ENCODE data around the gene BRME1.

The BRME1 gene

DNA sequence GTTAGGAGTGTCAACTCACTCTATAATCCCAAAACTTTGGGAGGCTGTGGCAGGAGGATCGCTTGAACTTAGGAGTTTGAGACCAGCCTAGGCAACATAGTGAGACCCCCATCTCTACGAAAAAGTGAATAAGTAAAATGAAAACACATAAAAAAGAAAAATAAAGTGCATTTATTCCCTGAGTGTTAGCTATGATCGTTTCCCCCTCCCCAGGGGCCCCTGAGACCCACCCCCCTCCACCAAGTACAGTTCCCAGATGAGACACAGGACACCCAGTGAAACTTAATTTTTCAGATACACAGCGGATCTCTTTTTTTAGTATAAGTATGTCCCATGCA is 57.6 kb downstream of the BRME1 start:
- DNase-seq, result no peak

GRCh38 chr19:13847407-13848339 is 58.2 kb downstream of the BRME1 start:
- DNase-seq, result peak in 55 of 58 donors; percentile 21 to 87 (median 64)

DNA sequence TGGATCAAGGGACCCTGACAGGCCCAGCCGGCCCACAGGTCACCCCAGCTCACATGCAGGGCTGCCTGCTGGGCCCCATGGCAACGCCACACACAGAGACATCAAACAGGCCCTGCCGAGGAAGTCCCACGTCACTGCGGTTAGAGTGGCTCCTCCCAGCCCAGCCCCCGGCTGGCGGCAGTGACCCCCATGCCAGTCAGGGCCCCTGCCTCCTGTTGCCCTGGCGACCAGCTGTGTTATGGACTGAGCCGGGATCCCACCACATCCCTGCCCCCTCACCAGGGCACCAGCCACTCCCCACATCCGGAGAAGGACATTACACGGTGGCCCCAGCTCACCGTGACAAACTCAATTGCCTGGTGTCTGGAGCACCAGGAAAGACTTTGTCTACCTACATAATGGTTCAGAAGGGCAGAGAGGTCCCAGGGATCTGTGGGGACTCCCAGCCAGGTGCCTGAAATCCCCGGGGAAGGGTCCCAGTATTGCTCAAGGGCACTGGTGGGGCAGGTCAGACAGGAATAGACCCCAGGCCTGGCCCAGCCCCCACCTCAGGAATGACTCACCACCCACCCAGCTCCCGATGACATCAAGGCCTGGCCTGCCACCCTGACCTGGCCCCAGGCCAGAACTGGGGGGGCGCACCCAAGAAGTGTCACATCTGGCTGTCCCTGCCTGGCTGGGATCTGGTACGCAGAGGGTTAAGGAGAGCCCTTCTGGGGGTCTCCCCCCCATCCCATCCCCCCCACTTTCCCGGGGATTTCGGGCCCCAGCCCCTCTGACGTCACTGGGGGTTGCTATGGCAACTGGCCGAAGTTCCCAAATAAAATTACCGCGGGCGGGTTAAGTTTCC is 59.1 kb downstream of the BRME1 start:
- peak in 50 of 58 donors; percentile 20 to 93 (median 62) for DNase-seq

- DNase-seq, result no peak
Observed at GRCh38 chr19:13844130-13844631, 61.7 kb downstream of the BRME1 start.

DNA sequence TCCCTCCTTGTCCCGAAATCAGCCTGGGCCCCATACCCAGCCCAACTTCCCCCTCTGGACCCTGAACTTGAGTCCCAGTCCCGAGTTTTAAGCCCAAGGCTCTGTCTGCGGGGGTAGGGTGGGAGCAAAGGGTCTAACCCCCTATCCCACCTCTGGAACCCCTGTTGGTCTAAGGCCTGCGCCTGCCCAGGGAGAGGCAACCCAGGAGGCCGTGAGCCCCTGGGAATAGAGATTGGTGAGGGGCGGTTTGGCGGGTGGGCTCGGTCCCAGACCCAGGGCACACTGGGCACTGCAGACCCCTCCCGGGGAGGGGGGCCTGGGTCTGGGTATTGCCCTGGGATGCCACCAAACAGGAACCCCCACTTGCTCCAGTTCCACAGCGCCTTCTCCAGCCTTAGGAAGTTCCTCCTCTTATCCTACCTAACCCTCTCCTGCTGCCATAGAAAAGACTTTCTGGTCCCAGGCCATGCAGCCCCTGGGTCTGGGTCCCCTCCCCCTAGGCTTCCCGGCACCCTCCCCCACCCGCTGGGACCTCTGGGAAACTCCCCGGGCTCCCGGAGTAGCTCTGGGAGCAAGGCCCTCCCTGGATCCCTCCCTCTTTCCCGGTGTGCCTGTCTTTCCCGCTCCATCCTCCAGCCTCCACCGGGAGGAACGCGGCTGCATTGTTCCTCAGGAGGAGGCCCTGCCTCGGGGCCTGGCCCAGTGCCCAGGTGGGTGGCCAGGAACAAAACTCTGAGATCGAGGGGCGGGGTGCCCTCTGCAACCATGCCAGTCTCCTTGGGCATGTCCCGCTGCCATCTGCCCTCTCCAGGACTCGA is 62.6 kb downstream of the BRME1 start:
- peak in 3 of 58 donors; percentile 12 to 35 (median 23) for DNase-seq

- peak in 40 of 58 donors; percentile 15 to 64 (median 40) for DNase-seq
Observed at GRCh38 chr19:13842291-13843103, 63.4 kb downstream of the BRME1 start.

- no peak for DNase-seq
Observed at GRCh38 chr19:13841962-13842290, 64.0 kb downstream of the BRME1 start.

DNA sequence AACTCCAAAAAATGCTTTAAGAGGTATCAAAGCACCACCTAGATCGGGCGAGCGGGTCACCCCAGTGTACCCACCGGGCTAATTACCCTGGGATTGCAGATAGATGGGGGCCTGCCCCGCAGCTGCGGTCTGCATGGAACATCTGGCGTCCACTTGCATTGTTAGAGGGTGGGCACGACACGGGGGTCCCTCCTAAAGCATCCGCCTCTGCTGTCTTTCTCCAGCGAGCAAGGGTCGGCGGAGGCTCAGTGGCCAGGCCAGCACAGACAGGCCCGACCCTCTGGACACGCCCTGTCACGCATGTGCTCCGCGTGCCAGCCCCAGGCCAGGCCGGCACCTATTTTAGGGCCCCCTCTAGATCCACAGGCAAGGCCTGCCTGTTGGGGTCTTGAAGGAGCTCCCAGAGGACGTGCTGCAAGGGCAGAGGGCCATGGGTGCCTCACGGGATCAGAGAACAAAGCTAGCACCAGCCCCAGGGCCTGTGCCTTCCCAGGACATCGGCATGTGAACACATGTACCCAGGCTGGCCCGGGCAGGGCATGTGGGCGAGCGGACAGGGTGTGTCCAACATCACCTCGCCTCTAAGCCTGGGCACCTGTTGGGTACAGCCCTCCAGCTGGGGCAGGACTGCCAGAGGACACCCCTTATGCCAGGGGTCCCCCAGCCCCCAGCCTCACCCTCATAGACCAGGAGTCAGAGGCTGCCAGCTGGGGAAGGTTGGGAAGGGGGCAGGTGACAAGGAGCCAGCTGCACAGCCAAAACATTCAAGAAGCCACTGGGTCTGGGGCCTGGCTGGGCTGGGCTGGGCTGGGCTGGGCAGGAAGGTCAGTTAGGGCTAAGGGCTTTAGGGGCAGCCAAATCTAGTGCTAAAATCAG is 64.6 kb downstream of the BRME1 start:
- DNase-seq, result peak in 2 of 58 donors; percentile 5 to 15

- no peak for DNase-seq
Observed at GRCh38 chr19:13840305-13841085, 65.4 kb downstream of the BRME1 start.

DNA sequence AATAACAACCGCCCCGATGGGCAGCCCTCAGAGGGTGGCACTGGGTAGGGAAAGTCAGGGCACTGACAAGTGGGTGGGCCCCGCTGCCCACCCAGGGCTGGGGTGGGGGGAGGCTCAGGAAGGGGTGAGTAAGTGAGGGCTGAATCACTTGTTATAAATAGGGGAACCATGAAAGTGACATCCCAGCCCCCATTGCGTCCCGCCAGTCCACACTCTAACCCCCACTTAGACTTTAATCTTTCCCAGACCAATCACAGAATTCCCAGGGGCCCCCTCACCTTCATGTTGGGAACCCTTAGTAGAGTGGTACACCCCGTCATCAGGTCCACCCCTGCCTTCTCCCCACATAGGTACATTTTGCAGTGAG is 66.0 kb downstream of the BRME1 start:
- no peak for DNase-seq

- peak in 43 of 58 donors; percentile 11 to 66 (median 32) for DNase-seq
Observed at GRCh38 chr19:13839130-13839937, 66.6 kb downstream of the BRME1 start.

DNA sequence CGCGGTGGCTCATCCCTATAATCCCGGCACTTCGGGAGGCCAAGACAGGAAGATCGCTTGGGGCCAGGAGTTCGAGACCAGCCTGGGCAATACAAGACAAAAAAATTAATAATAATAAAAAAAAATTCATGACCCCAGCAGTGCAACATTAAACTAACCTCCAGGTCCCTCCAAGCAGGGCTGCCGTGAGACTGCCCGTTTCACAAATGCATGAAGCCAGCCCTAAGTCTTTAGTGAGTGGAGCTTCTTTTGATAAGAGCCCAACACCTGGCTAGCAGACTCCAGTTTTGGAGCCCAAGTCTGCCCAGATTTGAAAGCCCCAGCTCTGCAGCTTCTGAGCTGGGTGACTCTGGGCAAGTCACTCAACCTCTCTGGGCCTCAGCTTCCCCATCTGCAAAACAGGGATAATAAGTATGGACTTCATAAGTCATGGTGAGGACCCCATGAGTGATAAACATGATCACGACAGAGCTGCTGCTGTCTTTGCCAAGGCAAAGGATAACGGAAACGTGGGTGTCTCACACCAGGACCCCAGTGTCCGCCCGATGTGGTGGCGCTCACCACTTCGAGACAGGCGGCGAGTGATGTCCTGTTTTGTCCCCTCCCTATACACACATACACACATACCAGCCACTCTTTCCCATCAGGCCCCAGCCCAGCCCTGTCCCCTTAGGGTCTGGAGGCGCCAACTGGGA is 67.3 kb downstream of the BRME1 start:
- no peak for DNase-seq

GRCh38 chr19:13835791-13836723 is 69.9 kb downstream of the BRME1 start:
- DNase-seq, result no peak

DNA sequence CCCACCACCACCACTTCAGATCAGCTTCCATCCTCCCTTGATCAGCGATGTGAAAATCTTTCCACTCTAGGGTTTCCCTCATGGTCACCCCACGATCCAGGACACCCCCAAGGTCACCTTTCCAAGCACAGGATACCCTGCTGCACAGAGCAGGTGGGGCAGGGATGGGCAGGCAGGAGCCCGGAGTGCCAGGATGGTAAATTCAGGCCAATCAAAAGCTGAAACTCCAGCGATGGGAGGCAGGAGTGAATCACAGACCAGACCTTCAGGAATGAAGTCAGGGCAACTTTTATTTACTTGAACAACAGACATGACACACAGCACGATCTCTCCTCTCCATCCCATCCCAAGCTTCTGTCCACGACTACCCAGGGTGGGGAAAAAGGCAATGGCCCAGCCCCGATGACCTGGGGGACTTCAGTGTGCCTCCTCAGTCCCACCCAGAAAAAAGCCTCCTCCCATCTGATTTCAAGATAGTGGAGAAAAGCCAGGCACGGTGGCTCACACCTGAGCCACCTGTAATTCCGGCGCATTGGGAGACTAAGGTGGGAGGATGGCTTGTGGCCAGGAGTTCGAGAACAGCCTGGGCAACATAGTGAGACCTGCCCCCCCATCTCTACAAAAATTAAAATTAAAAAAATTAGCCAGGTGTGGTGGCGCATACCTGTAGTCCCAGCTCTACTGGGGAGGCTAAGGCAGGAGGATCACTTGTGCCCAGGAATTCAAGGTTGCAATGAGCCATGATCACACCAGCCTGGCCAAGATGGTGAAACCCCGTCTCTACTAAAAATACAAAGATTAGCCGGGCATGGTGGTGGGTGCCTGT is 71.5 kb downstream of the BRME1 start:
- DNase-seq, result no peak

Measured in anterior cingulate cortex (tissue), 58 donors.